HepG2 (cell line): ENCODE data around the gene C16orf89. TPM values are rescaled to one million over a fixed set of nuclear protein-coding genes. Genes with fewer than 3 reads are reported as not detected.

Source experiments
- AGO2 ChIP-seq: fragments of 200-400 bp; formaldehyde crosslinking; optimal IDR thresholded peaks from 2 replicates; pipeline ENCODE3; 2017; ENCODE audit warnings: mild to moderate bottlenecking, low read depth, low read length, moderate library complexity
- CEBPB ChIP-seq: IDR thresholded peaks from 2 replicates; pipeline ENCODE4 v1.6.1; 2011; ENCODE audit warnings: low read depth, low read length, improper control_type of control experiment, borderline replicate concordance
- DR1 ChIP-seq: sonication (generic); formaldehyde crosslinking; IDR thresholded peaks from 2 replicates; pipeline ENCODE4 v1.8.0; 2021; ENCODE audit warnings: mild to moderate bottlenecking, missing genetic modification reagents, inconsistent platforms
- GFI1 ChIP-seq: sonication (generic); formaldehyde crosslinking; IDR thresholded peaks from 2 replicates; pipeline ENCODE4 v1.5.0; 2020; ENCODE audit warnings: missing genetic modification reagents, mild to moderate bottlenecking, borderline replicate concordance
- KAT8 ChIP-seq: IDR thresholded peaks from 2 replicates; pipeline ENCODE4 v1.6.1; 2016; ENCODE audit warnings: missing genetic modification reagents, missing compliant biosample characterization
- KDM1A ChIP-seq: IDR thresholded peaks from 2 replicates; pipeline ENCODE4 v1.6.1; 2016; ENCODE audit warnings: missing compliant biosample characterization
- KDM3A ChIP-seq: IDR thresholded peaks from 2 replicates; pipeline ENCODE4 v1.6.1; 2018; ENCODE audit warnings: low read depth, missing compliant biosample characterization
- MBNL3 ChIP-seq: fragments of 250-450 bp; sonication (Bioruptor Pico); conservative IDR thresholded peaks from 2 replicates; pipeline ENCODE4 v1.8.0; 2022; ENCODE audit warnings: mild to moderate bottlenecking, inconsistent platforms
- MIER3 ChIP-seq: IDR thresholded peaks from 2 replicates; pipeline ENCODE4 v1.6.1; 2016; ENCODE audit warnings: missing compliant biosample characterization, borderline replicate concordance
- MTA3 ChIP-seq: sonication (generic); formaldehyde crosslinking; IDR thresholded peaks from 2 replicates; pipeline ENCODE4 v1.4.0; 2020; ENCODE audit warnings: missing genetic modification reagents
- NFATC3 ChIP-seq: sonication (generic); formaldehyde crosslinking; IDR thresholded peaks from 2 replicates; pipeline ENCODE4 v1.5.1; 2020; ENCODE audit warnings: mild to moderate bottlenecking, missing genetic modification reagents
- PHF20 ChIP-seq: sonication (generic); formaldehyde crosslinking; IDR thresholded peaks from 2 replicates; pipeline ENCODE4 v1.5.0; 2020; ENCODE audit warnings: mild to moderate bottlenecking, missing genetic modification reagents
- RCOR2 ChIP-seq: IDR thresholded peaks from 2 replicates; pipeline ENCODE4 v1.6.1; 2016; ENCODE audit warnings: missing biosample characterization, missing genetic modification reagents
- SAP130 ChIP-seq: IDR thresholded peaks from 2 replicates; pipeline ENCODE4 v1.6.1; 2016; ENCODE audit warnings: low read depth
- TBL1XR1 ChIP-seq: fragments of 150-350 bp; IDR thresholded peaks from 2 replicates; pipeline ENCODE4 v1.6.1; 2014; ENCODE audit warnings: borderline replicate concordance, low read length; ENCODE audit not compliant: partially characterized antibody
- THAP11 ChIP-seq: IDR thresholded peaks from 2 replicates; pipeline ENCODE4 v1.6.1; 2016; ENCODE audit warnings: missing biosample characterization, missing genetic modification reagents
- ZNF253 ChIP-seq: sonication (generic); formaldehyde crosslinking; IDR thresholded peaks from 2 replicates; pipeline ENCODE4 v1.8.0; 2022; ENCODE audit warnings: mild to moderate bottlenecking, missing genetic modification reagents, borderline replicate concordance
- ZNF546 ChIP-seq: sonication (generic); formaldehyde crosslinking; conservative IDR thresholded peaks from 2 replicates; pipeline ENCODE4 v1.8.1; 2023; ENCODE audit warnings: mild to moderate bottlenecking, missing genetic modification reagents
- ZNF674 ChIP-seq: sonication (generic); formaldehyde crosslinking; IDR thresholded peaks from 2 replicates; pipeline ENCODE4 v1.5.0; 2020; ENCODE audit warnings: low read depth, mild to moderate bottlenecking, missing genetic modification reagents
- polyA plus RNA-seq, 8 experiments: library from polyadenylated mRNA; depleted of rRNA in 3 of 8; stranded (reverse) in 7 of 8; unstranded in 1 of 8; fragments of >200 nt; fragmentation: Illumina TruSeq in 4 of 8; extraction: Trizol in 4 of 8; gene quantifications; 2 replicates each; pipeline versions ENCODE4 v1.2.1 to v1.2.3, GENCODE V29; 2011 to 2016; ENCODE audit warnings: low read depth in 4 of 8, missing spikeins in 1 of 8, mixed read lengths in 1 of 8; ENCODE audit not compliant: insufficient read depth in 1 of 8
- total RNA-seq, 5 experiments: library from RNA; depleted of rRNA; stranded (reverse); fragments of >200 nt; fragmentation: Illumina TruSeq; extraction: Trizol; gene quantifications; 2 replicates each; pipeline ENCODE4 v1.2.3, GENCODE V29; 2016; ENCODE audit warnings: low read depth in 1 of 5
- TF ChIP-seq, protein P1 (sequence below): fragments of 450-650 bp; IDR thresholded peaks from 2 replicates; pipeline ENCODE4 v1.6.1; 2017; ENCODE audit warnings: mild to moderate bottlenecking
- TF ChIP-seq, protein P2 (sequence below): sonication (generic); formaldehyde crosslinking; IDR thresholded peaks from 2 replicates; pipeline ENCODE4 v1.4.0; 2020; ENCODE audit warnings: missing genetic modification reagents
- TF ChIP-seq, protein P3 (sequence below): sonication (generic); formaldehyde crosslinking; IDR thresholded peaks from 2 replicates; pipeline ENCODE4 v1.4.0; 2020; ENCODE audit warnings: mild to moderate bottlenecking, missing genetic modification reagents
- TF ChIP-seq, protein P4 (sequence below): fragments of 450-650 bp; IDR thresholded peaks from 2 replicates; pipeline ENCODE4 v1.6.1; 2017
- TF ChIP-seq, protein P5 (sequence below): IDR thresholded peaks from 2 replicates; pipeline ENCODE4 v1.6.1; 2016; ENCODE audit warnings: mild to moderate bottlenecking

The C16orf89 gene
- total and polyA plus RNA-seq, 2 of the 13 experiments (the other 11 are each of a cell fraction or from before 2014, with no cell fraction given), result 1.9 to 3.4 TPM

DNA sequence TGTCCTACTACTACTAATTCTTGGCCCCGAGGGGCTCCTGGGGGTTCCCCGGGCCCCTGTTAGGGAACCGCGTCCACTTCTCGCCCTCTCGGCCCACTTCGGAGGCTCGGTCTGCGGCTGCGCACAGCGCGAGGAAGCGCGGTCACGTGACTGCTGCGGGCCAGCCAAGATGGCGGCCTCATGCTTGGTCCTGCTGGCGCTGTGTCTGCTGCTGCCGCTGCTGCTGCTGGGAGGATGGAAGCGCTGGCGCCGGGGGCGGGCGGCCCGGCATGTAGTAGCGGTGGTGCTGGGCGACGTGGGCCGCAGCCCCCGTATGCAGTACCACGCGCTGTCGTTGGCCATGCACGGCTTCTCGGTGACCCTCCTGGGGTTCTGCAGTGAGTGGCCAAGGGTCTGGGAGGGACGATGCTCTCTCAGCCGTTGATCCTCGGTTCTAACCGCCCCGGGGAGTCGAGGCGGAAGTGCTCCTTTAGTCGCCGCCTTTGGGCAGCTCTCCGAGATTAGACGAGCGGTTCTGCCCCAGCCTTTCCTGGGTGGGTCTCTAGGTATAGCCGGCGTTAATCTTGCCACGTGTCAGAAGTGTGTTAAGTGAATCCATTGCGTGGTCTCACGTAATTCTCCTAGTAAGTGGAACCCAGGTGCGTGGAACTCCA, 6.1 kb upstream of the C16orf89 start, which contains the start of gene ALG1 (continued):
- TF ChIP-seq, protein P1, sequence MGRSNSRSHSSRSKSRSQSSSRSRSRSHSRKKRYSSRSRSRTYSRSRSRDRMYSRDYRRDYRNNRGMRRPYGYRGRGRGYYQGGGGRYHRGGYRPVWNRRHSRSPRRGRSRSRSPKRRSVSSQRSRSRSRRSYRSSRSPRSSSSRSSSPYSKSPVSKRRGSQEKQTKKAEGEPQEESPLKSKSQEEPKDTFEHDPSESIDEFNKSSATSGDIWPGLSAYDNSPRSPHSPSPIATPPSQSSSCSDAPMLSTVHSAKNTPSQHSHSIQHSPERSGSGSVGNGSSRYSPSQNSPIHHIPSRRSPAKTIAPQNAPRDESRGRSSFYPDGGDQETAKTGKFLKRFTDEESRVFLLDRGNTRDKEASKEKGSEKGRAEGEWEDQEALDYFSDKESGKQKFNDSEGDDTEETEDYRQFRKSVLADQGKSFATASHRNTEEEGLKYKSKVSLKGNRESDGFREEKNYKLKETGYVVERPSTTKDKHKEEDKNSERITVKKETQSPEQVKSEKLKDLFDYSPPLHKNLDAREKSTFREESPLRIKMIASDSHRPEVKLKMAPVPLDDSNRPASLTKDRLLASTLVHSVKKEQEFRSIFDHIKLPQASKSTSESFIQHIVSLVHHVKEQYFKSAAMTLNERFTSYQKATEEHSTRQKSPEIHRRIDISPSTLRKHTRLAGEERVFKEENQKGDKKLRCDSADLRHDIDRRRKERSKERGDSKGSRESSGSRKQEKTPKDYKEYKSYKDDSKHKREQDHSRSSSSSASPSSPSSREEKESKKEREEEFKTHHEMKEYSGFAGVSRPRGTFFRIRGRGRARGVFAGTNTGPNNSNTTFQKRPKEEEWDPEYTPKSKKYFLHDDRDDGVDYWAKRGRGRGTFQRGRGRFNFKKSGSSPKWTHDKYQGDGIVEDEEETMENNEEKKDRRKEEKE, result no peak
- TF ChIP-seq DR1 (CRISPR knock-in tag) (peak; percentile 73), GFI1 (CRISPR knock-in tag) (peak; percentile 80; the same call in 1 of the 2 replicates), KDM3A (CRISPR knock-in tag) (peak; percentile 98), CEBPB (no peak), SAP130 (CRISPR knock-in tag) (peak; percentile 99), MBNL3 (CRISPR knock-in tag) (no peak), NFATC3 (peak; percentile 94), THAP11 (CRISPR knock-in tag) (peak; percentile 87), ZNF546 (peak; percentile 66; the same call in 1 of the 2 replicates), MIER3 (peak; percentile 97), TBL1XR1 (peak; percentile 80), KDM1A (peak; percentile 64; the same call in 1 of the 2 replicates), MTA3 (CRISPR knock-in tag) (no peak), RCOR2 (CRISPR knock-in tag) (peak; percentile 90), ZNF253 (CRISPR knock-in tag) (peak; percentile 87; the same call in 1 of the 2 replicates), AGO2 (peak; percentile 84), KAT8 (peak; percentile 100), PHF20 (CRISPR knock-in tag) (peak; percentile 99), ZNF674 (no peak)
- TF ChIP-seq, protein P2, sequence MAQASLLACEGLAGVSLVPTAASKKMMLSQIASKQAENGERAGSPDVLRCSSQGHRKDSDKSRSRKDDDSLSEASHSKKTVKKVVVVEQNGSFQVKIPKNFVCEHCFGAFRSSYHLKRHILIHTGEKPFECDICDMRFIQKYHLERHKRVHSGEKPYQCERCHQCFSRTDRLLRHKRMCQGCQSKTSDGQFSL, result peak; percentile 72; the same call in 1 of the 2 replicates
- TF ChIP-seq, protein P3, sequence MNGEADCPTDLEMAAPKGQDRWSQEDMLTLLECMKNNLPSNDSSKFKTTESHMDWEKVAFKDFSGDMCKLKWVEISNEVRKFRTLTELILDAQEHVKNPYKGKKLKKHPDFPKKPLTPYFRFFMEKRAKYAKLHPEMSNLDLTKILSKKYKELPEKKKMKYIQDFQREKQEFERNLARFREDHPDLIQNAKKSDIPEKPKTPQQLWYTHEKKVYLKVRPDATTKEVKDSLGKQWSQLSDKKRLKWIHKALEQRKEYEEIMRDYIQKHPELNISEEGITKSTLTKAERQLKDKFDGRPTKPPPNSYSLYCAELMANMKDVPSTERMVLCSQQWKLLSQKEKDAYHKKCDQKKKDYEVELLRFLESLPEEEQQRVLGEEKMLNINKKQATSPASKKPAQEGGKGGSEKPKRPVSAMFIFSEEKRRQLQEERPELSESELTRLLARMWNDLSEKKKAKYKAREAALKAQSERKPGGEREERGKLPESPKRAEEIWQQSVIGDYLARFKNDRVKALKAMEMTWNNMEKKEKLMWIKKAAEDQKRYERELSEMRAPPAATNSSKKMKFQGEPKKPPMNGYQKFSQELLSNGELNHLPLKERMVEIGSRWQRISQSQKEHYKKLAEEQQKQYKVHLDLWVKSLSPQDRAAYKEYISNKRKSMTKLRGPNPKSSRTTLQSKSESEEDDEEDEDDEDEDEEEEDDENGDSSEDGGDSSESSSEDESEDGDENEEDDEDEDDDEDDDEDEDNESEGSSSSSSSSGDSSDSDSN, result peak; percentile 95
- TF ChIP-seq, protein P4, sequence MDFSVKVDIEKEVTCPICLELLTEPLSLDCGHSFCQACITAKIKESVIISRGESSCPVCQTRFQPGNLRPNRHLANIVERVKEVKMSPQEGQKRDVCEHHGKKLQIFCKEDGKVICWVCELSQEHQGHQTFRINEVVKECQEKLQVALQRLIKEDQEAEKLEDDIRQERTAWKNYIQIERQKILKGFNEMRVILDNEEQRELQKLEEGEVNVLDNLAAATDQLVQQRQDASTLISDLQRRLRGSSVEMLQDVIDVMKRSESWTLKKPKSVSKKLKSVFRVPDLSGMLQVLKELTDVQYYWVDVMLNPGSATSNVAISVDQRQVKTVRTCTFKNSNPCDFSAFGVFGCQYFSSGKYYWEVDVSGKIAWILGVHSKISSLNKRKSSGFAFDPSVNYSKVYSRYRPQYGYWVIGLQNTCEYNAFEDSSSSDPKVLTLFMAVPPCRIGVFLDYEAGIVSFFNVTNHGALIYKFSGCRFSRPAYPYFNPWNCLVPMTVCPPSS, result no peak
- TF ChIP-seq, protein P5, sequence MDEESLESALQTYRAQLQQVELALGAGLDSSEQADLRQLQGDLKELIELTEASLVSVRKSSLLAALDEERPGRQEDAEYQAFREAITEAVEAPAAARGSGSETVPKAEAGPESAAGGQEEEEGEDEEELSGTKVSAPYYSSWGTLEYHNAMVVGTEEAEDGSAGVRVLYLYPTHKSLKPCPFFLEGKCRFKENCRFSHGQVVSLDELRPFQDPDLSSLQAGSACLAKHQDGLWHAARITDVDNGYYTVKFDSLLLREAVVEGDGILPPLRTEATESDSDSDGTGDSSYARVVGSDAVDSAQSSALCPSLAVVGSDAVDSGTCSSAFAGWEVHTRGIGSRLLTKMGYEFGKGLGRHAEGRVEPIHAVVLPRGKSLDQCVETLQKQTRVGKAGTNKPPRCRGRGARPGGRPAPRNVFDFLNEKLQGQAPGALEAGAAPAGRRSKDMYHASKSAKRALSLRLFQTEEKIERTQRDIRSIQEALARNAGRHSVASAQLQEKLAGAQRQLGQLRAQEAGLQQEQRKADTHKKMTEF (CRISPR knock-in tag), result peak; percentile 97
